Lower lobe of right lung (tissue), 2 donors: ENCODE measurements around the gene ANKRD34A. TPM values are rescaled to one million over a fixed set of nuclear protein-coding genes. Genes with fewer than 3 reads are reported as not detected.

Source experiments
- ATAC-seq, 2 donors: fragments of 200-7000 bp; cut with Tn5 transposase; one replicate each; pipeline ENCODE4 v1.9.1; 2020 to 2022; ENCODE audit warnings: mild to moderate bottlenecking in 2 of 2, moderate library complexity in 2 of 2
- DNase-seq: peaks from one replicate; pipeline ENCODE4 v3.0.0-alpha.2; 2020
- H3K27ac ChIP-seq: fragments of 200-600 bp; one replicate; pipeline ENCODE4 v1.8.0; 2022
- H3K27me3 ChIP-seq: fragments of 200-600 bp; one replicate; pipeline ENCODE4 v1.8.0; 2022; ENCODE audit warnings: low read depth
- H3K36me3 ChIP-seq: fragments of 200-600 bp; one replicate; pipeline ENCODE4 v1.8.0; 2022; ENCODE audit warnings: mild to moderate bottlenecking
- H3K4me1 ChIP-seq: fragments of 200-600 bp; one replicate; pipeline ENCODE4 v1.8.0; 2022
- H3K4me3 ChIP-seq: fragments of 200-600 bp; one replicate; pipeline ENCODE4 v1.8.0; 2022; ENCODE audit warnings: mild to moderate bottlenecking
- H3K9me3 ChIP-seq: fragments of 200-600 bp; one replicate; pipeline ENCODE4 v1.8.0; 2022
- intact Hi-C: fragments of 100-400 bp; cut with DNase I; formaldehyde crosslinking; loops from one replicate; pipeline ENCODE4 v1.11.0; 2022
- total RNA-seq: library from RNA; stranded (reverse); fragmentation: NEBNext Ultra II Directional; extraction: Animal tissue kit (Norgen Biotek cat#: 25700); gene quantifications from one replicate; pipeline ENCODE4 v1.2.1, GENCODE V29; 2021
- TF ChIP-seq, protein P1 (sequence below): fragments of 200-600 bp; IDR thresholded peaks from one replicate; pipeline ENCODE4 v1.8.0; 2022; ENCODE audit warnings: antibody characterized with exemption, mild to moderate bottlenecking
- donor health status: DM: no; HTN: yes; CAD: no; lungs with severe emphysema.

The ANKRD34A gene
- total RNA-seq, 1 donor from 2014 or later: 0.41 TPM

DNA sequence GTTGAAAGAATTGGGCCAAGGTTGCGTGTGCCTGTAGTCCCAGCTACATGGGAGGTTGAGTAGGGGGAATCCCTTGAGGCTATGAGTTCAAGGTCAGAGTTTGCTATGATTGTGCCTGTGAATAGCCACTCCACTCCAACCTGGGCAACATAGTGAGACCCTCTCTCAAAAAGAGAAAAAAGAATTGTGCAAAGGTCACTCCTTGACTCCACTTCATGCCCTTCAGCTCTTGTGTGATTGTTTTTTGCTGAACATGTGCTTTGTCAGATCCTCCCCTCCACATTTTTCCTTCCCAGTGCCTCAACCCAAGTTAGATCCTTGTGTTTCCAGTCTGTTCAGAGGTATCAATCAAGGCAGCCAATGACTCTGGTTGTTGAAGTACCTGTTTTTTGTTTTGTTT, 23.6 kb upstream of the ANKRD34A start:
- ATAC-seq (no peak), DNase-seq (no peak)
- no peaks in the 10 kb centered on the region for H3K27me3 ChIP-seq
- H3K4me3 ChIP-seq: no peak overlapping the region
- peak overlapping the region; percentile 96 for H3K27ac ChIP-seq
- no peaks in the 10 kb centered on the region for H3K9me3 ChIP-seq
- H3K4me1 ChIP-seq: peaks cover 74% of the 10 kb centered on the region
- intact Hi-C loops: no loop called here
- peaks cover 7% of the 10 kb centered on the region for H3K36me3 ChIP-seq
- TF ChIP-seq, protein P1, sequence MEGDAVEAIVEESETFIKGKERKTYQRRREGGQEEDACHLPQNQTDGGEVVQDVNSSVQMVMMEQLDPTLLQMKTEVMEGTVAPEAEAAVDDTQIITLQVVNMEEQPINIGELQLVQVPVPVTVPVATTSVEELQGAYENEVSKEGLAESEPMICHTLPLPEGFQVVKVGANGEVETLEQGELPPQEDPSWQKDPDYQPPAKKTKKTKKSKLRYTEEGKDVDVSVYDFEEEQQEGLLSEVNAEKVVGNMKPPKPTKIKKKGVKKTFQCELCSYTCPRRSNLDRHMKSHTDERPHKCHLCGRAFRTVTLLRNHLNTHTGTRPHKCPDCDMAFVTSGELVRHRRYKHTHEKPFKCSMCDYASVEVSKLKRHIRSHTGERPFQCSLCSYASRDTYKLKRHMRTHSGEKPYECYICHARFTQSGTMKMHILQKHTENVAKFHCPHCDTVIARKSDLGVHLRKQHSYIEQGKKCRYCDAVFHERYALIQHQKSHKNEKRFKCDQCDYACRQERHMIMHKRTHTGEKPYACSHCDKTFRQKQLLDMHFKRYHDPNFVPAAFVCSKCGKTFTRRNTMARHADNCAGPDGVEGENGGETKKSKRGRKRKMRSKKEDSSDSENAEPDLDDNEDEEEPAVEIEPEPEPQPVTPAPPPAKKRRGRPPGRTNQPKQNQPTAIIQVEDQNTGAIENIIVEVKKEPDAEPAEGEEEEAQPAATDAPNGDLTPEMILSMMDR: no peak

DNA sequence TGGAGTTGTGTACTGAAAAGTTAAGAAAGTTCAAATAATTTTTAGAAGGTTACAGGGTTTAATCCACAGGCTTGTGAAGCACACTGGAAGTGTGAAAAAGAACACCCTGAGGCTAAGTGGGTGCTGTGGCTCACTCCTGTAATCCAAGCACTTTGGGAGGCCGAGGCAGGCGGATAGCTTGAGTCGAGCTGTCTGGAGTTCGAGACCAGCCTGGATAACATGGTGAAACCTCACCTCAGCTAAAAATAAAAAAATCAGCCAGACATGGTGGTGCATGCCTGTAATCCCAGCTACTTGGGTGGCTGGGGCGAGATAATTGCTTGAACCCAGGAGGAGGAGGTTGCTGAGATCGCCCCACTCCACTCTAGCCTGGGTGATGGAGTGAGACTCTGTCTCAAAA, 22.2 kb upstream of the ANKRD34A start:
- Histone ChIP-seq H3K4me3 (no peak overlapping the region), H3K9me3 (no peaks in the 10 kb centered on the region), H3K27ac (peak overlapping the region; percentile 83), H3K4me1 (peaks cover 75% of the 10 kb centered on the region), H3K27me3 (no peaks in the 10 kb centered on the region), H3K36me3 (no peaks in the 10 kb centered on the region)
- intact Hi-C loops: no loop called here
- DNase-seq: no peak
- TF ChIP-seq, protein P1: no peak
- ATAC-seq: no peak

DNA sequence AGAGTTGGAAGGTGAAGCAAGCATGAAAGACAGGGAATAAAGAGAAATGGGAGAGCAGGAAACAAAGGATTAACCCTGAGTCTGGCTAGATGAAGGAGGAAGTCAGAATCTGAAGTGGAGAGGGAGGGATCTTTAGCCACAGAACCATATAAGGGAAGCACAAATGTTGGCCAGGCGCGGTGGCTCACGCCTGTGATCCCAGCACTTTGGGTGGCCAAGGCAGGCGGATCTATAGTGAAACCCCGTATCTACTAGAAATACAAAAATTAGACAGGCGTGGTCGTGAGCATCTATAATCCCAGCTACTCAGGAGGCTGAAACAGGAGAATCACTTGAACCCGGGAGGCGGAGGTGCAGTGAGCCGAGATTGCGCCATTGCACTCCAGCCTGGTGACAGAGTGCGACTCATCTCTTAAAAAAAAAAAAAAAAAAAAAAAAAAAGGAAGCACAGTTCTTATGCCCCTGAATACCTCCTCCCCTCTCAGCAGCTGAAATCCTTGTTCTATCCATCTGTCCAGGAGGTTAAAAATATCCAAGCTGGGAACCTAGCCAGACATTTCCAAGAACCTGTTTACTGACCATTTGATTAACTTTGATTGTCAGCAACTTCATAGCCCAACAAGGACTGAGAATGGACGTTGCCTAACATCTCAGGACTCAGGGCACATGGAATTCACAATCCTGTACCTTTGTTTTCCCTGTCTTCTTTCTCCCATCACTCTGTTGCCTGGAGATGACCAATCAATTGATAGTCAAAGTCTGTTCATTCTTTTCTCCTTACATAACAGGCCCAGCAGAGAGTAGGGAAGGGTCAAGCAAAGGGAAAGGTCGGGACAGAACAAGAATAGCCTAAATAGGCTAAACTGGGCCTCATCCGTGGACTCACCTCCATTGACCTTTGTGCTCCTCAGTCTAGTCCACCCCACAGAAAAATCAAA, 21.4 kb upstream of the ANKRD34A start:
- no peaks in the 10 kb centered on the region for H3K9me3 ChIP-seq
- intact Hi-C loops: no loop called here
- TF ChIP-seq, protein P1: no peak
- ATAC-seq (peak; percentile 61 to 70), DNase-seq (peak; percentile 80)
- peak overlapping the region; percentile 33 for H3K4me3 ChIP-seq
- no peaks in the 10 kb centered on the region for H3K27me3 ChIP-seq
- no peaks in the 10 kb centered on the region for H3K36me3 ChIP-seq
- H3K27ac ChIP-seq: peak overlapping the region; percentile 83
- peaks cover 75% of the 10 kb centered on the region for H3K4me1 ChIP-seq

DNA sequence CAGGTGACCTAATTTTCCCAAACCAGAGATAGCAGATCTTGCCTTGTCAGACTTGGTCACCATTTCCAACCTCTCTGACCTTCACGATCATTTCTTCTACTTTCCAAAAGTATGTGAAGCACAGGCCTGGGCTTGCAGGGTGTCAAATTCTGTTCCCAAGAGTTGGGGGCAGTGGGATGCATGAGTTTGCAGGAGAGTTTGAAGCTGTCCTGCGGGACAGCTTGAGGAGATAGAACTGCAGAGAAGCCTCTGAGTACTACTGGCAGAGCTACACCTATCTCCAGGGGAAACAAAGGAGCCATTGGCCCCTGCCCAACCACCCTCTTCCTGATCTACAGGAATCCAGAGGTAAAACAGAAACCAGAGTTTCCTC, 20.7 kb upstream of the ANKRD34A start:
- no peak for ATAC-seq
- TF ChIP-seq, protein P1: no peak

DNA sequence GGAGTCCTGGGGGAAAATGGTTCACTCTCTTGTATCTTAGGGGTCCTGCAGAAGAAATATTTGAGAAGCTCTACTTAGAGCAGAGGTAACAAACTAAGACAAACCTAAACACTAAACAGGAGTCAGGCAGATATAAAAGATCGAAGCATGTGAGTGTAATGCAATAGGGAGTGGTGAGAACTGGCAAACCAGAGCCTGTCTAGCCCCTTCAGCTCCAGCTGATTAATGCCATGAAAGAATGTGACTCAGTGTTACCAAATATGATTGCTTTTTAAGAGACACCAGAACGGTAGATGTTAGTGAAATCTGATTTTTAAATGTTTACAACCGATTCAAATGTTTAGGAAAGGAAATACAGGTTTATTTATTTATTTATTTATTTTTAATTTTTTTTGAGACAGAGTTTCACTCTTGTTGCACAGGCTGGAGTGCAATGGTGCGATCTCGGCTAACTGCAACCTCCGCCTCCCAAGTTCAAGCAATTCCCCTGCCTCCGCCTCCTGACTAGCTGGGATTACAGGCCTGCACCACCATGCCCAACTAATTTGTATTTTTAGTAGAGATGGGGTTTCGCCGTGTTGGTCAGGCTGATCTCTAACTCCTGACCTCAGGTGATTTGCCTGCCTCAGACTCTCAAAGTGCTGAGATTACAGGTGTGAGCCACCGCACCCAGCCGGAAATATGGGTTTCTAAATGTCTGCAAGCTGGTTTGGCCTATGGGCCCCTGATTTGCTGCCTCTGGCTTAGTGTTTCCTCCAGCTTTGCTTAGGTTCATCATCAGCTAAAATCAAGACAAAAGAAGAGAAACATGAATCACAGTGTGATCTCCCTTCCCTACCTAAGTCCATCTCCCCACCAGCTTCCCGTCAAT, 19.8 kb upstream of the ANKRD34A start:
- DNase-seq: no peak
- H3K9me3 ChIP-seq: no peaks in the 10 kb centered on the region
- TF ChIP-seq, protein P1: no peak
- peaks cover 76% of the 10 kb centered on the region for H3K4me1 ChIP-seq
- intact Hi-C loops: no loop called here
- H3K27me3 ChIP-seq: no peaks in the 10 kb centered on the region
- H3K4me3 ChIP-seq: peak overlapping the region; percentile 33
- ATAC-seq: no peak
- H3K36me3 ChIP-seq: no peaks in the 10 kb centered on the region
- H3K27ac ChIP-seq: peak overlapping the region; percentile 96

More for the DNA sequence above, 20.7 kb upstream of the ANKRD34A start:
- H3K36me3 ChIP-seq: no peaks in the 10 kb centered on the region
- peaks cover 76% of the 10 kb centered on the region for H3K4me1 ChIP-seq
- no peaks in the 10 kb centered on the region for H3K27me3 ChIP-seq
- H3K27ac ChIP-seq: peak overlapping the region; percentile 83
- peak overlapping the region; percentile 33 for H3K4me3 ChIP-seq
- H3K9me3 ChIP-seq: no peaks in the 10 kb centered on the region
- intact Hi-C loops: no loop called here
- DNase-seq: no peak
